ENCODE data around the gene DNAH12.

GRCh38 chr3:57559526-57559925 lies 15.4 kb upstream of the DNAH12 start:
- TF ChIP-seq CTCF (IDR thresholded peaks at IDR 0.05) (no peak), POLR2A (IDR thresholded peaks at IDR 0.05) (no peak)
